Vagina (tissue), 2 donors: ENCODE measurements around the gene THRAP3.

Experiments used
- CTCF ChIP-seq, 3 experiments: fragments of 450-650 bp in 2 of 3; fragments of 200-600 bp in 1 of 3; sonication (generic) in 1 of 3; IDR thresholded peaks; one replicate each; pipeline ENCODE4 v1.5.1; 2017 to 2019; ENCODE audit warnings: antibody characterized with exemption in 3 of 3, mild to moderate bottlenecking in 2 of 3, moderate library complexity in 2 of 3
- POLR2A ChIP-seq, 2 donors: fragments of 450-650 bp; IDR thresholded peaks; one replicate each; pipeline ENCODE4 v1.6.1; 2017; ENCODE audit warnings: antibody characterized with exemption in 2 of 2, mild to moderate bottlenecking in 2 of 2, moderate library complexity in 2 of 2
- POLR2AphosphoS5 ChIP-seq, 2 donors: sonication (generic); formaldehyde crosslinking; IDR thresholded peaks; one replicate each; pipeline ENCODE4 v1.9.0; 2017; ENCODE audit warnings: antibody characterized with exemption in 2 of 2, mild to moderate bottlenecking in 2 of 2, low read depth in 1 of 2; ENCODE audit not compliant: insufficient read depth in 1 of 2

GRCh38 chr1:36177589-36178431 lies 46.4 kb upstream of the THRAP3 start:
- no peak for TF ChIP-seq POLR2AphosphoS5 (IDR thresholded peaks at IDR 0.05; ENCODE audit: insufficient read depth in 1 of 2, low read depth in 1 of 2)
- no peak for TF ChIP-seq CTCF (IDR thresholded peaks at IDR 0.05)
- no peak for TF ChIP-seq POLR2A (IDR thresholded peaks at IDR 0.05)
